Neural crest cell (in vitro differentiated cells): ENCODE measurements around the gene UBXN10. TPM values are rescaled to one million over a fixed set of nuclear protein-coding genes. Genes with fewer than 3 reads are reported as not detected.

Experiments
- DNase-seq: peaks from one replicate; pipeline ENCODE4 v3.0.0; 2021; ENCODE audit warnings: low read depth, mixed read lengths, low spot score
- H3K27ac Mint-ChIP-seq: one replicate; pipeline ENCODE4 v1.8.0; 2021; ENCODE audit warnings: mild to moderate bottlenecking, mixed read lengths; ENCODE audit not compliant: unreplicated experiment
- H3K27me3 Mint-ChIP-seq: 2 replicates; pipeline ENCODE4 v1.8.0; 2021; ENCODE audit warnings: low read depth, mild to moderate bottlenecking, mixed read lengths
- H3K36me3 Mint-ChIP-seq: 2 replicates; pipeline ENCODE4 v1.8.0; 2021; ENCODE audit warnings: low read depth, mild to moderate bottlenecking, mixed read lengths
- H3K4me1 Mint-ChIP-seq: 2 replicates; pipeline ENCODE4 v1.8.0; 2021; ENCODE audit warnings: mixed read lengths
- H3K4me3 Mint-ChIP-seq: one replicate; pipeline ENCODE4 v1.8.0; 2021; ENCODE audit warnings: mild to moderate bottlenecking, mixed read lengths
- H3K9me3 Mint-ChIP-seq: 2 replicates; pipeline ENCODE4 v1.8.0; 2021; ENCODE audit warnings: mixed read lengths
- CTCF ChIP-seq: fragments of 200-600 bp; sonication (generic); conservative IDR thresholded peaks from 2 replicates; pipeline ENCODE4 v1.5.0; 2021; ENCODE audit warnings: antibody characterized with exemption, mild to moderate bottlenecking
- total RNA-seq: library from RNA; stranded (reverse); gene quantifications from 2 replicates; pipeline ENCODE4 v1.2.1, GENCODE V29; 2021

Gene UBXN10
- total RNA-seq, 1 donor from 2014 or later, result 1.4 TPM

GRCh38 chr1:20138961-20139550, 46.8 kb upstream of the UBXN10 start, which contains the start of gene PLA2G2F:
Gene PLA2G2F, plus strand, starts transcription at chr1:20139323. Its CDS starts 105 bp downstream, at chr1:20139428.
- Mint-ChIP-seq H3K27me3 (peaks cover 2% of the 10 kb centered on the region), H3K27ac (peak within 1 kb of the TSS; percentile 35), H3K36me3 (no peaks in the 10 kb centered on the region), H3K4me3 (no peak within 1 kb of the TSS), H3K9me3 (peaks cover 5% of the 10 kb centered on the region), H3K4me1 (no peaks in the 10 kb centered on the region)
- TF ChIP-seq CTCF, result no peak
- no peak for DNase-seq

- Mint-ChIP-seq H3K27me3 (no peaks in the 10 kb centered on the region), H3K36me3 (no peaks in the 10 kb centered on the region), H3K27ac (peak overlapping the region; percentile 65), H3K4me3 (no peak overlapping the region), H3K9me3 (peaks cover 5% of the 10 kb centered on the region), H3K4me1 (no peaks in the 10 kb centered on the region)
- no peak for TF ChIP-seq CTCF
- DNase-seq, result no peak
Observed at GRCh38 chr1:20139776-20140612, 45.9 kb upstream of the UBXN10 start.

DNA sequence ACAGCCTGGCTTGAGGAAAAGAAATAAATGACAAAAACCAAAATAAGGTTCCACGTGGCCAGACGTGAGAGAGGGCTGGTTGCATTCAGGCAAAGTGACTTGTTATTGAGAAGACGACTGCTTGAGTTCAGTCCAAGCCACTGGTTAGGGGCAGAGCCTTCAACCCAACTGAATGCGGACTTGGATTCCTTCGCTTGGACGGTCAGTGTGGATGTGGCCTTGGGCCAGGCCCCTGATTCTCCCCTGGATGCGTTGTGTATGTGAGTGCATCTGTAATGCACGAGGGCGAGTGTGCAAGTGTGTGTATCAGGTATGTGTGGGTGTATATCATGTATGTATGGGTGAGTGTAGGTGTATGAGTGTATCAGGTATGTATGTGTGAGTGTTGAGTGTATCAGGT, 44.9 kb upstream of the UBXN10 start:
- Mint-ChIP-seq H3K27ac (no peak overlapping the region), H3K27me3 (no peaks in the 10 kb centered on the region), H3K36me3 (no peaks in the 10 kb centered on the region), H3K4me1 (no peaks in the 10 kb centered on the region), H3K9me3 (peaks cover 2% of the 10 kb centered on the region), H3K4me3 (no peak overlapping the region)
- no peak for DNase-seq
- TF ChIP-seq CTCF, result no peak

- no peak overlapping the region for H3K27ac Mint-ChIP-seq
- H3K4me1 Mint-ChIP-seq, result no peaks in the 10 kb centered on the region
- DNase-seq, result no peak
- TF ChIP-seq CTCF, result no peak
- H3K36me3 Mint-ChIP-seq, result no peaks in the 10 kb centered on the region
- H3K4me3 Mint-ChIP-seq, result no peak overlapping the region
- H3K9me3 Mint-ChIP-seq, result no peaks in the 10 kb centered on the region
- no peaks in the 10 kb centered on the region for H3K27me3 Mint-ChIP-seq
Observed at GRCh38 chr1:20141466-20141865, 44.4 kb upstream of the UBXN10 start.

DNA sequence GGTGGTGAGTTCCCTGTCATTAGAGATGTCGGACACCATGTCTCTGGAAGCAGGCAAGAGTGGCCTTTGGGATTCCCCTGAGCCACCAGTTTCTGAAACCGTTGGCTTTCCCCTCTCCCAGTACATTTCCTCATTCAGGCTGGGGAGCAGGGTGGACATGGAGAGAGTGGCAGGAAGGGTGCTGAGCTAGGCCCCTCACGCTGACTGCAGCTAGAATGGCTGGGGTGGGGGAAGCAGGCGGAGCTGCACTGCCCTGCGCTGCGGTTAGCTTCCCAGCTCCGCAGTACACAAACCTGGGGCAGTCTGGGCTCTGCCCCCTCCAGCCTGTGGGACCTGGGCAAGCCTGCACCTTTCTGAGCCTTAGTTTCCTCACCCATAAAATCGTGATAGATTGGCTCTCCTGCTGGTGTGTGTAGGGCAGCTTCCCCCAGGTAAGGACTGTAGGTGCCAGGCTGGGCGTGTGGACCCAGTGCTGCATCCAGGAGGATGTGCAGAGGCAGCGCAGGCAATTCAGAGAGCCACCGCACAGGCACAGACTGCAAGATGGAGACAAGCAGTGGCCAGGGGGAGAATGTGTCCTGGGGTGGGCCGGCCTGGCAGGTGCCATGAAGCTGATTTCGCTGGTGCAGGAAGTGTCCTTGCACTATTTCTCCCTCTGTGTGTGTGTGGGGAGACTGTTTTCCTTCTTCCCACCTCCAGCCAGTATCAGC, 43.7 kb upstream of the UBXN10 start:
- TF ChIP-seq CTCF, result no peak
- Mint-ChIP-seq H3K9me3 (no peaks in the 10 kb centered on the region), H3K4me1 (no peaks in the 10 kb centered on the region), H3K36me3 (no peaks in the 10 kb centered on the region), H3K27ac (no peak overlapping the region), H3K27me3 (no peaks in the 10 kb centered on the region), H3K4me3 (no peak overlapping the region)
- no peak for DNase-seq
